Karpas-422 (cell line): ENCODE results near the gene XG. TPM values are rescaled to one million over a fixed set of nuclear protein-coding genes. Genes with fewer than 3 reads are reported as not detected.
"Not testable (repeated sequence)": the region's sequence is repeated elsewhere in the genome, so short reads cannot be mapped to it uniquely, and the experiment has no call there.

ENCODE experiments used
- DNase-seq: peaks from one replicate; pipeline ENCODE4 v3.0.0-alpha.2; 2015
- H2AFZ ChIP-seq: fragments of 200-600 bp; sonication (generic); 2 replicates; pipeline ENCODE4 v1.6.1; 2014; ENCODE audit warnings: antibody characterized with exemption, low read length, mixed read lengths
- H3K27ac ChIP-seq: fragments of 200-600 bp; sonication (generic); 2 replicates; pipeline ENCODE4 v1.5.1; 2014; ENCODE audit warnings: mild to moderate bottlenecking, low read length, moderate library complexity
- H3K27me3 ChIP-seq: fragments of 200-600 bp; sonication (generic); 2 replicates; pipeline ENCODE4 v1.6.1; 2014; ENCODE audit warnings: low read length, mixed read lengths
- H3K36me3 ChIP-seq: fragments of 200-600 bp; sonication (generic); 2 replicates; pipeline ENCODE4 v1.6.1; 2014; ENCODE audit warnings: low read length, mixed read lengths; ENCODE audit not compliant: insufficient read depth
- H3K4me1 ChIP-seq: fragments of 200-600 bp; sonication (generic); 2 replicates; pipeline ENCODE4 v1.6.1; 2014; ENCODE audit warnings: mild to moderate bottlenecking, low read length, mixed read lengths
- H3K4me2 ChIP-seq: fragments of 200-600 bp; sonication (generic); 2 replicates; pipeline ENCODE4 v1.6.1; 2014; ENCODE audit warnings: low read length, low read depth, mild to moderate bottlenecking; ENCODE audit not compliant: poor library complexity, severe bottlenecking
- H3K4me3 ChIP-seq: fragments of 200-600 bp; sonication (generic); 2 replicates; pipeline ENCODE4 v1.5.1; 2014; ENCODE audit warnings: mild to moderate bottlenecking, antibody characterized with exemption, low read length, mixed read lengths
- H3K79me2 ChIP-seq: fragments of 200-600 bp; sonication (generic); 2 replicates; pipeline ENCODE4 v1.6.1; 2014; ENCODE audit warnings: mild to moderate bottlenecking, low read length, mixed read lengths
- H3K9ac ChIP-seq: fragments of 200-600 bp; sonication (generic); 2 replicates; pipeline ENCODE4 v1.6.0; 2014; ENCODE audit warnings: low read length
- H3K9me2 ChIP-seq: fragments of 200-600 bp; sonication (generic), shearing (Covaris generic); replicated peaks from 2 replicates; pipeline ENCODE4 v1.6.0; 2014; ENCODE audit warnings: mild to moderate bottlenecking, low read length, moderate library complexity; ENCODE audit not compliant: insufficient read depth
- H3K9me3 ChIP-seq: fragments of 300-700, 200-600 bp; sonication (generic); 2 replicates; pipeline ENCODE4 v1.6.1; 2014; ENCODE audit warnings: low read length, mixed read lengths
- H4K20me1 ChIP-seq: fragments of 200-600 bp; sonication (generic); 2 replicates; pipeline ENCODE4 v1.6.1; 2014; ENCODE audit warnings: mild to moderate bottlenecking, antibody characterized with exemption, low read length, low read depth; ENCODE audit not compliant: insufficient read depth
- total RNA-seq: library from RNA; depleted of rRNA; stranded (reverse); fragments of >200 nt; shearing (Covaris generic); gene quantifications from 2 replicates; pipeline ENCODE4 v1.2.3, GENCODE V29; 2014; ENCODE audit warnings: low replicate concordance

Gene XG
- total RNA-seq, 1 experiment from 2014 or later, result not detected

DNA sequence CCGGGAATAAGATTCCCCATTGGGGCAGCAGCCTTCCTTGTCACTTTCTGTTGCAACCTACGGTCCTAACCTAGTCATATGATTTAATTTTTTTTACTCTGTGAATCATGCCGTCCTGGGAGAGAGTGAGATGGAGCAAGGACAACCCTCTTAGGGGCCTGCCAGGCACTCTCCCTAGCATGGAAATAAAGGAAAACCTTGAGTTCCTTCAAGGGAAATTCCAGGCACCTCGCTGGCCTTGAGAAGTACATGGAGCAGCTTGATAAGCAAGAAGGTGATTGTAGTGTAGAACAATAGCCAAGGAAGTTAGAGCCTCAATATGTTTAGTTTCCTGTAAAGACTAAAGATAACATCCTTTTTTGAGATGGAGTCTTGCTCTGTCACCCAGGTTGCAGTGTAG lies 10.8 kb downstream of the XG start:
- H3K4me1 ChIP-seq, H3K36me3 ChIP-seq, H3K9me3 ChIP-seq, H3K4me3 ChIP-seq, DNase-seq, H4K20me1 ChIP-seq, H3K27ac ChIP-seq, H3K9me2 ChIP-seq, H3K4me2 ChIP-seq, H3K9ac ChIP-seq, H2AFZ ChIP-seq, H3K27me3 ChIP-seq, H3K79me2 ChIP-seq: not testable (repeated sequence)

DNA sequence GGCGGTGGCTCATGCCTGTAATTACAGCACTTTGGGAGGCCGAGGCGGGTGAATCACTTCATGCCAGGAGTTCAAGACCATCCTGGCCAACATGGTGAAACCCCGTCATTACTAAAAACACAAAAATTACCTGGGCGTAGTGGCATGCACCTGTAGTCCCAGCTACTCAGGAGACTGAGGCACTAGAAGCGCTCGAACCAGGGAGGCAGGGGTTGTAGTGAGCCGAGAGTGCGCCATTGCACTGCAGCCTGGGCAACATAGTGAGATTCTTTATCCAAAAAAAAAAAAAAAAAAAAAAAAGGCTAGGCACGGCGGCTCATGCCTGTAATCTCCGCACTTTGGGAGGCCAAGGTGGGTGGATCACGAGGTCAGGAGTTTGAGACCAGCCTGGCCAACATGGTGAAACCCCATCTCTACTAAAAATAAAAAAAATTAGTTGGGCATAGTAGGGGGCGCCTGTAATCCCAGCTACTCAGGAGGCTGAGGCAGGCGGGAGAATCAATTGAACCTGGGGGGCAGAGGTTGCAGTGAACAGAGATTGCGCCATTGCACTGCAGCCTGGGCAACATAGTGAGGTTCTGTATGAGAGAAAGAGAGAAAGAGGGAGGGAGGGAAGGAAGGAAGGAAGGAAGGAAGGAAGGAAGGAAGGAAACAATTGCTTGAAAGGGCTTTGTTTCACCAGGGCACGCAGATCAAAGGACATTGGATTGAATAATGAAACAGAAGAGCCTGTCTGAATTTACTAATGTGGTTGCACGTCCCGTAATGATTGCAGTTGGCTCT lies 13.1 kb downstream of the XG start:
- not testable (repeated sequence) for H4K20me1 ChIP-seq, H3K27me3 ChIP-seq, H3K9ac ChIP-seq, H3K9me3 ChIP-seq, H3K9me2 ChIP-seq, H3K27ac ChIP-seq, H2AFZ ChIP-seq, DNase-seq, H3K36me3 ChIP-seq, H3K4me2 ChIP-seq, H3K79me2 ChIP-seq, H3K4me1 ChIP-seq, H3K4me3 ChIP-seq

DNA sequence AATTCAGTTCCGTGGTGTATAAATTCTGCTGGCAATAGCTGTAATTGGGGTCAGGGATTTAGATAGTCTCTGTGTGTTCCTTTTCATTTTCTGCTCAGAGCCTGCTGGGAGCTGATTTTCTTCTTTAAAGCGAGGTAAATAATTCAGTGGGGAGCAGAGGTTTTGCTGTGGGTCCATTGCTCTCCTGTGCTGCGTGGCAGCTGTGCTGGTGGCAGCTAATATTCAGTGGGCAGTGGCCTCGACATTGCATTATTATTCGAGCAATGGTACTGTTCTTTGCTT lies 13.7 kb downstream of the XG start:
- Histone ChIP-seq H3K9me2 (no peaks in the 10 kb centered on the region), H3K4me1 (no peaks in the 10 kb centered on the region)
- DNase-seq, result no peak

DNA sequence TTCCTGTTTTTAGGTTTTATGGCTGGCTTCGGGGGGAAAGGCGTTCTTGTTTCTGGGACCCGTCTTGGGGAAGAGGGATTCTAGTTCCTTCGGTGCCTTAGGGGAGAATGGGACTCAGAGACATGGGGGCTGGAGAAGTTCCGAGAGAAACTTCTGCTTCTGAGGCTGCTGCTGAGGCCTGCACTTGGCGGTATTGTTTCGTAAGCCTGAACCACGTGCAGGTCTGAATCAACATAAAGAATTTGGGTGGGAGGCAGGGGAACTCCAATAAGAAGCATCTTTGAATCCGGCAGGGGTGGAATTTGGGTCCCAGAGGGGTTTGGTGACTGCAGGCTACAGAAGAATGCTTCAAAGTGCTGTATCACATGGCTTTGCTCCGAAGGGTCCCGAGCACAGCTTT lies 15.1 kb downstream of the XG start:
- no peaks in the 10 kb centered on the region for H3K4me1 ChIP-seq
- H3K27me3 ChIP-seq, result no peaks in the 10 kb centered on the region
- H3K4me2 ChIP-seq, result no peak overlapping the region
- H4K20me1 ChIP-seq, result no peaks in the 10 kb centered on the region
- no peaks in the 10 kb centered on the region for H3K36me3 ChIP-seq
- no peaks in the 10 kb centered on the region for H3K79me2 ChIP-seq
- no peak overlapping the region for H3K4me3 ChIP-seq
- H2AFZ ChIP-seq, result no peak overlapping the region
- no peaks in the 10 kb centered on the region for H3K9me2 ChIP-seq
- DNase-seq, result no peak
- H3K27ac ChIP-seq, result no peak overlapping the region
- H3K9me3 ChIP-seq, result no peaks in the 10 kb centered on the region
- H3K9ac ChIP-seq, result no peak overlapping the region

More for the DNA sequence above, 13.7 kb downstream of the XG start:
- no peaks in the 10 kb centered on the region for H3K36me3 ChIP-seq
- H4K20me1 ChIP-seq, result no peaks in the 10 kb centered on the region
- H3K9me3 ChIP-seq, result no peaks in the 10 kb centered on the region
- H2AFZ ChIP-seq, result no peak overlapping the region
- no peak overlapping the region for H3K4me3 ChIP-seq
- H3K27me3 ChIP-seq, result no peaks in the 10 kb centered on the region
- H3K79me2 ChIP-seq, result no peaks in the 10 kb centered on the region
- no peak overlapping the region for H3K27ac ChIP-seq
- no peak overlapping the region for H3K4me2 ChIP-seq
- H3K9ac ChIP-seq, result no peak overlapping the region

DNA sequence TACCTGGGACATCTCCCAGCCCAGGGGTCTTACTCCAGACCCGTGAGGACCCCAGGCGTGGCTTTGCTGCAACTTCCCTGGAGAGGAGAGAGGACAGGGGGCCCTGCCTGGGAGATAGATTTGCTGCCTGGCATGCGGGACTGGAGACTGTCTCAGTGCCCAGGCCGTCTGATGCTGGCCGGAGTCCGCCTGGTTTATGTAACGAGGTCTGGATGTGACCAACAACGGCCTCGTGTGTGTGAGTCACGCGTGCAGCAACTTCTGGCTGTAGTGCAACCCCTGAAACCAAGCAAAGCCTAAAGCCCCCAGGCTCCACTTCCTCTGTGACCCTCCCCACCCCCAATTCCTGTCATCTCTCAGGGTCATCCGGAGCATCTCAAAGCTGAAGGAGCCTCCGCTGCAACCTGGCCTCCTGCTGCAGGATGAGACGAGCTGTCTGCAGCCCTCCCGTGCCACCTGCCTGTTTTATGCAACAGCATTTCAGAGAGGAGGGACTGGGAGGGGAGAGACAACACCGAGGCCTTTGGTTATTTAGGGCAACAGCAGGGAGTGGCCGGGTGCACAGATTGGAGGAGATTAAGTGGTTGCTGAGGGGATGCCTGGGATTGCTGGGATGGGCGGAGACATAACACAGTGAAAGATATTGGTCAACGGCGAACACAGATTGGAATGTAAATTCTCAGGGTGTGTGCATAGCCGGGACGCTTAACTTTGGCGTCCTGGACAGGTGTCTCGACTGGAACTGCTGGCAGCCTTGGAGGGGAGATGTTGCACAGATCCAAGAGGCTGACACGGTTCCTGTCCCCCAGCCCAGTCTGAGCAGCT lies 16.0 kb downstream of the XG start:
- H3K9me2 ChIP-seq, result no peaks in the 10 kb centered on the region
- no peak overlapping the region for H3K27ac ChIP-seq
- no peak overlapping the region for H3K4me3 ChIP-seq
- DNase-seq, result no peak
- H4K20me1 ChIP-seq, result no peaks in the 10 kb centered on the region
- no peak overlapping the region for H2AFZ ChIP-seq
- H3K9me3 ChIP-seq, result no peaks in the 10 kb centered on the region
- H3K79me2 ChIP-seq, result no peaks in the 10 kb centered on the region
- no peaks in the 10 kb centered on the region for H3K36me3 ChIP-seq
- no peak overlapping the region for H3K9ac ChIP-seq
- H3K4me1 ChIP-seq, result no peaks in the 10 kb centered on the region
- H3K27me3 ChIP-seq, result no peaks in the 10 kb centered on the region
- H3K4me2 ChIP-seq, result no peak overlapping the region

DNA sequence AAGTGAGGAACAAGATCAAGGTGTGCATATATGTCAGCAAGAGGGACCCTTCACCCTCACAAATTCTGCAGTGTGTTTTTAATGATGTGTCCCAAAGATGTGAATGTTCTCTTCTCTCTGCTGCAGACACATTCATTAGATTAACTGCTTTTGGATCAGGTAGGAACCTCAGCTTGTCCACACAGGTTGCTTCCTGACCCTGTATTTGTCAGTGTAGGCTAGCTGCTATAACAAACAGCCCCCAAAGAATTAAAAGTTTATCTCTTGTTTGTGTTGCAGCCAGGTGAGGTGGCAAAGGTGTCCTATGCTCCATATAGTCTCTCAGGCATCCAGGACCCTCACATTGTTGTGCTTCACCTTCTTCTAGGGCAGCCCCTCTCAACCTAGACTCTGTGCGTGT lies 17.8 kb downstream of the XG start:
- no peak for DNase-seq
- H3K4me1 ChIP-seq, result no peaks in the 10 kb centered on the region
- no peaks in the 10 kb centered on the region for H3K9me2 ChIP-seq
- no peaks in the 10 kb centered on the region for H3K36me3 ChIP-seq
- H2AFZ ChIP-seq, result no peak overlapping the region
- H3K4me2 ChIP-seq, result no peak overlapping the region
- H3K9me3 ChIP-seq, result no peaks in the 10 kb centered on the region
- no peaks in the 10 kb centered on the region for H3K27me3 ChIP-seq
- H3K9ac ChIP-seq, result no peak overlapping the region
- no peak overlapping the region for H3K27ac ChIP-seq
- H3K4me3 ChIP-seq, result no peak overlapping the region
- H4K20me1 ChIP-seq, result no peaks in the 10 kb centered on the region
- no peaks in the 10 kb centered on the region for H3K79me2 ChIP-seq

DNA sequence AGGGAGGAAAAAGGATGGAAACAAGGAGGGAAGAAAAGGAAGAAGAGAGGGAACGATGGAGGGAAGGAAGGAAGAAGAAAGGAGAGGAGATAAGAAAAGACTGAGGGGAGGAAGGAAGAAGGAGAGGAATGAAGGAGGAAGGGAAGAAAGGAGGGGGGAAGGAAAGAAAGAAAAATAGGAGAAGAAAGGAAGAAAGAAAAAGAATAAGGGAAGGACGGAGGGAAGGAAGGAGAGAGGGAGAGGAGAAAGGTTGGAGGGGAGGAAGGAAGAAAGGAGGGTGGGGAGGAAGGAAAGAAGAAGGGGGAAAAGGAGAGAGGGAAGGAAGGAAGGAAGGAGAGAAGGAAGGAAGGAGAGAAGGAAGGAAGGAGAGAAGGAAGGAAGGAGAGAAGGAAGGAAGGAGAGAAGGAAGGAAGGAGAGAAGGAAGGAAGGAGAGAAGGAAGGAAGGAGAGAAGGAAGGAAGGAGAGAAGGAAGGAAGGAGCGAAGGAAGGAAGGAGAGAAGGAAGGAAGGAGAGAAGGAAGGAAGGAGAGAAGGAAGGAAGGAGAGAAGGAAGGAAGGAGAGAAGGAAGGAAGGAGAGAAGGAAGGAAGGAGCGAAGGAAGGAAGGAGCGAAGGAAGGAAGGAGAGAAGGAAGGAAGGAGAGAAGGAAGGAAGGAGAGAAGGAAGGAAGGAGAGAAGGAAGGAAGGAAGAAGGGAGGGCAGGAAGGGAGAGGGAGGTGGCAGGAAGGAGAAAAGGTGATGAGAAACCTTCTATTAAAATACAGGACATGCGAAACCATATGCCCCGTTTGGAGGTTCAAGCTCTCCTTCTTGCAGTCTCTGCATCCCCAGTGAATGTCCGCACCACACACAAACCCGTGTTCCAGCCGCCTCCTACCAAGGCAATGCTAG lies 21.6 kb downstream of the XG start:
- not testable (repeated sequence) for H3K36me3 ChIP-seq, H3K9me2 ChIP-seq, H3K4me2 ChIP-seq, H3K9me3 ChIP-seq, H2AFZ ChIP-seq, H3K27ac ChIP-seq, H3K27me3 ChIP-seq, H4K20me1 ChIP-seq, H3K4me3 ChIP-seq, H3K9ac ChIP-seq, H3K4me1 ChIP-seq, H3K79me2 ChIP-seq, DNase-seq

DNA sequence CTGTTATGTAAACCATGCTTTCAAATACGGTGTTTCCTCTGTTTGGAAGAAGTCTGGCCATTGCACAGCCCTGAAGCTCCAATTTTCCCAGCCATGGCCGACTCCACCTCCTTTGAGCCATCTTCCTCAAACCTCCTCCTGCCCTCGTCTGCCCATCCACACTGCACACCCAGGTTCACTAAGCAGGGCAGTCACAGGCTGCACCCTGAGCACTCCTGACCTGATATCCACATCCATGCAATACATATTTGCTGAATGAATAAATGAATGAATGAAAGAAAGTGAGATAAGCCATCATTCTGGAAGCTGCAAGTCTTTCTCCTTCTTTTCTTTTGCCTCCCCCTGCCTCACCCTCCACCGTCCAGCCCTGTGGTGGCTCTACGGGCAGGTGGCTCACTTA lies 22.2 kb downstream of the XG start:
- H3K79me2 ChIP-seq, result no peaks in the 10 kb centered on the region
- no peaks in the 10 kb centered on the region for H3K9me3 ChIP-seq
- H3K9ac ChIP-seq, result no peak overlapping the region
- H3K27ac ChIP-seq, result no peak overlapping the region
- no peaks in the 10 kb centered on the region for H3K27me3 ChIP-seq
- no peak overlapping the region for H2AFZ ChIP-seq
- no peak for DNase-seq
- no peak overlapping the region for H3K4me3 ChIP-seq
- H3K9me2 ChIP-seq, result no peaks in the 10 kb centered on the region
- H4K20me1 ChIP-seq, result no peaks in the 10 kb centered on the region
- no peaks in the 10 kb centered on the region for H3K36me3 ChIP-seq
- H3K4me1 ChIP-seq, result no peaks in the 10 kb centered on the region
- H3K4me2 ChIP-seq, result no peak overlapping the region
